Erythroblast (primary cell): ENCODE results near the gene ABI1.

Experiments
- GATA1 ChIP-seq: IDR thresholded peaks from 2 replicates; pipeline ENCODE4 v1.6.1; 2011; ENCODE audit warnings: low read depth, mild to moderate bottlenecking, control low read depth, low read length, moderate library complexity
- POLR2A ChIP-seq: IDR thresholded peaks from 2 replicates; pipeline ENCODE4 v1.6.1; 2011; ENCODE audit warnings: mild to moderate bottlenecking, low read length

DNA sequence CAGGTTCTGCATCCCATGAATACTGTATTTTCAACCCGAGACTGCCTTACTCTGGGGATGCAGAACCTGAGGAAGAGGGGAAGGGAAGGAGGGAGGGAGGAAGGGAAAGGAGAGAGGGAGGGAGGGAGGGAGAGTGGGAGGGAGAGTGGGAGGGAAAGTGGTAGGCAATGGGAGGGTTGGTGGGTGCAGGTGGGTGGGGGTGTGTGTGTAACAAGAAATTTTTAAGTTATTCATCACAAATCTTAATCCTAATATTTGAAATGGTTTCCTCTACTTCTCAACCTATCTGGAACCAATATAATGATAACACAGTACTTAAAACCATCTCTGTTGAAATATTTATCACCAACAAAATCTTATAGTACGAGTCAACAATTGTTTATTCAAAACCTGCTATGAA is 95.2 kb downstream of the ABI1 start:
- no peak for TF ChIP-seq POLR2A
- TF ChIP-seq GATA1: no peak
